ENCODE measurements around the gene OTX2. TPM values are rescaled to one million over a fixed set of nuclear protein-coding genes. Genes with fewer than 3 reads are reported as not detected.

OTX2 gene
- 0.31 TPM for total RNA-seq

DNA sequence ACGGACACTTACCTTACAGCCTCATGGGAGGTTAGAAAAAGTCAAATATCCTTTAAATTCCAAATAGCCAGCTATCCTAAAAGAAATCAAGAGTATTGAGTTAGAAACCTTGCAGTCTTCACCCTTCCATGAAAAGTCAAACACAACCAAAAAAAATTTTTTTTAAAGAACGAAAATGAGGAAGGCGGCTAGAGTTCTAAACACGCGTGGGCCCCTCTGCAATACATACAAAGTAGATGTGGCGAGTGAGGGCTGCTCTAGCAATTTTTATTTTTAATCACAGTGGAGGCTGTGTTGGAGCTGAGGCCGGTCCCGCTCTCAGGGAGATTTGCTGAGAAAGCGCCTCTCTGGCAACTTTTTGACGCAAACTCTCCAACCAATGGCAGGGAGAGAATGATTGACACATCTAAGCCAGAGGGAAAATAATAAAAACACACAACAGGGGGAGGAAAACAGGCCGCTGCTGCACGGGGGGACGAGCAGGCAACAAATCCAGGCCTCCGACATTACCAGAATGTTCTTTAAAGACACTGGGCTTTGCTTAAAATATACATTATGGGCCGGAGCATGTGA lies at the start of gene OTX2:
OTX2 (minus strand) TSS at position 333 of the 573 bp plus-strand sequence. CDS start 5,023 bp downstream, outside the sequence.

Small RNA genes lying within 50 kb of the gene (small RNA-seq; reads per million reads assigned to genes)
- gene RN7SL461P (ENCODE audit: low replicate concordance) (not detected), gene RNU6-1204P (ENCODE audit: low replicate concordance) (not detected)

Other genes starting within 250 kb of the OTX2 start
- 35.1 TPM for gene TMEM260, start 230.7 kb downstream of the OTX2 start, total RNA-seq

Data from parietal lobe (tissue), 2 donors.